HG02678 (cell line): ENCODE results near the gene BYSL.

Source experiments
- ATAC-seq: cut with Tn5 transposase; IDR thresholded peaks from one replicate; pipeline ENCODE4 v1.9.1; 2021; ENCODE audit warnings: mild to moderate bottlenecking, moderate library complexity; ENCODE audit not compliant: unreplicated experiment

The BYSL gene

DNA sequence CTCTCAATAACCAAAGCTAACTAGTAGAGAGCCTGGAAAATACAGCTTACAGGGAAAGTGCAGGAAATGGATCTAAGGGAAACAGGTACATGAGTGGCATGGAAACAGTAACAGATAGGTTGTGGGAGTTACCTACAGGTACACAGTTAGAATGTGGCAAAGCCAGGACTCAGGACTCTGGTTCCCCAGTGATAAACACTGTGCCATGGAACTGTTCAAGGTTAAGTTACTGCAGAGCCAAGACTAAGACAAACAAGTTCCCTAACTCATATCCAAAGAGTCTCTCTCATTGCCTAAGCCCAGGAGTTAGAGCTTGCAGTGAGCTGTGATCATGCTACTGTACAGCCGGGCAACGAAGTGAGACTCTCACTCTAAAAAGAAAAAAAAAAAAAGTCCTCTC is 7.0 kb upstream of the BYSL start:
- no peak for ATAC-seq

DNA sequence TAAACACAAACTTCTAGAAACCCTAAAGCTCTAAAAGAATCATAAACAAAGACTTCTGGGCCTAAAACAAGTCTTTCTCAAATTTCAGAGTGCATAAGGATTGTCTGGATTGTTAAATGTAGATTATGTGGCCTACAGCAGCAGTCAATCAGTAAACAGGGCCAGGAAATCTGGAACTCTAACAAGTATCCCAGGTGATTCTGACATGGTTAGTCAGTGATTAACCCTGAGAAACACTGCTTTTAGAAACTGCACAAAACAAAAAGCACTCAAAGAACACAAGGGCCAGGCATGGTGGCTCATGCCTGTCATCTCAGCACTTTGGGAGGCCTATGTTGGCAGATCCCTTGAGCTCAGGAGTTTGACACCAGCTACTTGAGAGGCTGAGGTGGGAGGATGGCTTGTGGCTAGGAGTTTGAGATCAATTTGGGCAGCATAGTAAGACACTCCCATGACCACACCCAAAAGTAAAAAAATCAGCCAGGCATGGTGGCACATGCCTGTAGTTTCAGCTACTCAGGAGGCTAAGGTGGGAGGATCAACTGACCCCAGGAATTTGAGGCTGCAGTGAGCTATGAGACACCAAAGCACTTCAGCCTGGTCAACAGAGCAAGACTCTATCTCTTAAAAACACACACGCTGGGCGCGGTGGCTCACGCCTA is 6.3 kb upstream of the BYSL start:
- ATAC-seq, result no peak

DNA sequence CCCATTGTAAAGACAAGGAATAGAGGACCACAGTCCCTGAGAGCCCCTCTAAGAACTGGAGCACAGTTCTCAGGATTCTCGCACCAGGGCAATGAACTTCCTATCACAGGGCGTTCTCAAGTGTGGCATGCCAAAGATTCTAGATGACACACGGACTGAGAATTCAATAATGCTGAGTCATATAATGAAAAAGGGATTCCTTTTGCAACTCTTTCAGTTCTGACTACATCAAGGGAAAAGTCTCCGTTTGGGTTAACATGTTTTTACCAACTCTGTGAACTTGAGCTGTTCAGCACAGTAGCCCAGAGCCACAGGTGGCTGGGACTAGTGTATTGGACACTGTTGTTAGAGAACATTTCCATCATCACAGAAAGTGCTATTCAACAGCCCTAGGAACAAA is 3.8 kb upstream of the BYSL start:
- ATAC-seq, result no peak

DNA sequence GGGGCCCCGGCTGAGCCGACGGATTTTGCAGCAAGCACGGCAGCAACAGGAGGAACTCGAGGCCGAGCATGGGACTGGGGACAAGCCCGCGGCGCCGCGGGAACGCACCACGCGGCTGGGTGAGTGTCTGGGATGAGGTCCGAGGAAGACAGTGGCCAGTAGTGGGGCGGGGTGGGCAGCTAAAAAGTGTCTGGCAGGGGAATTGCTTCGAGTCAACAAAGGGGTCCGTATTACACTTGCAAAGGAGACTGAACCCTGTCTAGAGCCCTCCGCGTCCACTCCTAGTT is 356 bp downstream of the BYSL start:
- peak; percentile 18 for ATAC-seq

DNA sequence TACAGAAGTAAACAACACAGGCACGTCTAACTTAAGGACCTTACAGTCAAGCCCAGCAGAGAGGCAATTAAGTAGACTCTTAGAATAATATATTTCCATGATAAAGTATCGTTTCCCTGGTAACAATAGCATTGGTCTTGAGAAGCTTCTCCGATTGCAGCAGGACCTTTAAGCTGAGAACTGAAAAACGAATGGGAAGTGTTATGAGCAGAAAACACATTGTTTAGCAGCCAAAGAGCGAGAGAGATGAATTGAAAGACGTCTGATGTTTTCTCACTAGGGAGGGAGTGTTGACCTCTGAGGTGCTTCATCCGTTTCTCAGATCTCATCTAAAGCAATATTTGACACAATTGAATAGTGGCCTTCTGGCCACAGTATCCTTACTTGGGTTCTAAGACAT is 855 bp downstream of the BYSL start:
- ATAC-seq, result no peak

DNA sequence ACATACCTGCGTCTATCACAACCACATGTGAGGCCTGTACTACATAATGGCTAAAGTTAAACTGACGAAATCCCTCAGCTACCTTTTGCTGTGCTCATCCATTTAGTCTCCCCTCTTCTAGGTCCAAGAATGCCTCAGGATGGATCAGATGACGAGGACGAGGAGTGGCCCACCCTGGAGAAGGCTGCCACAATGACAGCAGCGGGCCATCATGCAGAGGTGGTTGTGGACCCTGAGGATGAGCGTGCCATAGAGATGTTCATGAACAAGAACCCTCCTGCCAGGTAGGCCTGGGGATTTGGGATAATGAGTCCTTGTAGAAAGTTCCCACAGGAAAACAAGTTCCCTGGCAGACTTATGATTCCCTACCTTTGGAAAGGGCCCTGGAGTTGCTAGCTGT is 6.0 kb downstream of the BYSL start:
- ATAC-seq, result no peak

DNA sequence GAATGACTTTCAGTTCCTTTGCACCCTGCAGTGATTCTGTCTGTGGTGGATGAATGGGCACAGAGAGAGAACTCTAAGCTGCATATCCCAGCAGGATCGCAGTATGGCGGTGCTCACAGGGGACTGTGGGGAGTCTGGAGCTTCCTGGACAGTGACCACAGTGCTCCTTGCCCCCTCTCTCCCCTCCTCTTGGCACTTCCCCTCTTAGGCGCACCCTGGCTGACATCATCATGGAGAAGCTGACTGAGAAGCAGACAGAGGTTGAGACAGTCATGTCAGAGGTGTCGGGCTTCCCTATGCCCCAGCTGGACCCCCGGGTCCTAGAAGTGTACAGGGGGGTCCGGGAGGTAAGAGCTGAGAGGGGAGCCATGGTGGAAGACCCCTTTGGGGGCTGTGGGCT is 8.6 kb downstream of the BYSL start:
- ATAC-seq, result no peak

DNA sequence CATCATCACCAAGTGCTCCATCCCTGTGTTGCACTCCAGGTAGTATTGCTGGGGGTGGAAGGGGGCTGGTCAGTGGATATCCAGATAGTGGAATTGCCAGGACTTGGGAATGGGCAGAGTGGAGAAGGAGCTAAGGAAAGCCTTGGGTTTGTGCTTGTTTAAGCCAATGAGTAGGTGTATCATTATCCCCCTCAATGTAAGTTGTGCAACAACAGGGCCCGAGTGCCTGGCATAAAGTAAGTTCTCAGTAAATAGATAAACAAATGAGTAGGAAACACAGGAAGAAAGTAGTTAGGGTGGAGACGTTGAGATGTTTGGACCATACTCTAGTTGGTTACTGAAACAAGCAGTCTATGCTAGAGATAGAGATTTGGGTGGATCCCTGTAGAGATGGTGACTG is 10.5 kb downstream of the BYSL start:
- ATAC-seq, result no peak

DNA sequence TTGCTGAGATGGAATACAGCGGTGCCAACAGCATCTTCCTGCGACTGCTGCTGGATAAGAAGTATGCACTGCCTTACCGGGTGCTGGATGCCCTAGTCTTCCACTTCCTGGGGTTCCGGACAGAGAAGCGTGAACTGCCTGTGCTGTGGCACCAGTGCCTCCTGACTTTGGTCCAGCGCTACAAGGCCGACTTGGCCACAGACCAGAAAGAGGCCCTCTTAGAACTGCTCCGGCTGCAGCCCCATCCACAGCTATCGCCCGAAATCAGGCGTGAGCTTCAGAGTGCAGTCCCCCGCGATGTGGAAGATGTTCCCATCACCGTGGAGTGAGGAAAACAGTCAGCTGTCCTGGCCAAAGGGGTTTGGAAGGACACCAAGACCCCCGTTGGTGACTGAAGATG is 11.1 kb downstream of the BYSL start:
- no peak for ATAC-seq

DNA sequence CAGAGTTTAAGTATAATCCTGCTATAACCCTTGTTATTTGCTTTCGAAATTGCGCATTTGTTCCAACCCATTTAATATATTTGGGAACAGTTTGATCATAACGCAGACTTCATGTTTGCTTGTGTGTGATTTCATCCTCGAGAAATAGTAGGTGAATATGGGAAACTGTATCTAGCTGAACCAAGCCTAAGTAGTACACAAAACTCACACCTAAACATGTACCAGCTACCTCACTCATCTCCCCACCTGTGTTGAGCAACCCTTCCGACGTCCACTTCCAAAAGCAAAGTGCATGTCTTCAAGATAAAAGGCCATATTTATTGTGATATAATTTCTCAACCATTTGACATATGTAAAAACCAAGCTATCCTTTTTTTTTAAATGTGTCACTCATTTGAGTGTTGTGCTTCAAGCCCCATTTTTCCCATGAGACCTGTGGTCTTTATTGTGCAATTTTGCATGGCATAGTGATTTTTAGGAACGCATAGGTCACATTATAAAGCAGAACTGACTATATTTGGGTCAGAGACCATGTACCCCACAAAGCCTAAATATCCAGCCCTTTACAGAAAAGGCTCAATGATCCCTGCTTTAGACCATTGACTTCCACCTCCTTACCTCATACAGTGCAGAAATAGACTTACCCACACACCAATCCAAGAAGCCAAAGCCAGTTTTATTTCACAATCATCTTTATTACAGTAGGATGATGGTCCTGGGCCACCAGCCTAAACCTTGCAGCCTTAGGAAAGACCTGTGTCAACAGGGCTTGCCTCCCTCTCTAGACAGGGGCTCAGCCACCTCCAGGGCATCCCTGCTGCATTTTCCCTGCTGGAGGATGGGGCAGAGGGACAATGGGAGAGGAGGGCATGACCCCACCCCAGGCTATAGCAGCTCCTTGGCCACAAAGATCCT is 13.2 kb downstream of the BYSL start:
- no peak for ATAC-seq

DNA sequence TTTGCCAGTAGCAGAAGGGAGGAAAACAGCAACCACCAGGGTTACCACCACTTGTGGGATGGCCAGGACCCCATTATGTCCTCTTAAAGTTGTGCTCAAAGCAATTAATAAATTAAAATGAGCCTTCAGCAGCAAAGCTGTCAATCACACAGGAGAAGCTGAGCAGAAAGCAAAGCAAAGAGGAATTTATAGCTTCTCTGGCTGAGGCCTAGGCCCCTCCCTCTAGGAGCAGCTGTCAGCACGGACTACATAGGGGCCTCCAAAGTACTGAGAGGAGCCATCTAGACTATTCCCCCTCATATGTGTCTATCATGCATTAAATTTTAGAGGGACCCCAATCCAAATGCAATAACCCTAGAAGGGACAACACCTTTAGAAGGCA is 13.9 kb downstream of the BYSL start:
- ATAC-seq, result no peak

DNA sequence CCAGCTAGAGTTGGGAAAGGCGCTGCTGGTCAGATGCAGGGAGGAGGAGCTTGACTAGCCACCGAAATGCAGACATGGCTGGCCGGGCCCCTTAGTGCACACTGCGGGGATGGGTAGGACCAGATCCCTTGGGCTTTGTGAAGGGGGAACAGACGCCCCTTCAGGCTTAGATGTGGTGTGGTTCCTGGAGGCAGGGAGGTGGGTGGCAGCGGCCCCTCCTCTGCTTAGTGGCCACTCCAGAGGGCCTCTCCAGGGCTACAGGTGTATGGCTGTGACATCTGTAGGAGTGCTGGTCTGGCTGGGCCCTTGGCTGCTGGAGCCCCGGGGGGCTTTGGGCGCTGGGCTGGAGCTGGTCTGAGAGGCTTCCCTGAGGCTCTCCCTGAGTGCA is 14.4 kb downstream of the BYSL start:
- ATAC-seq, result no peak

DNA sequence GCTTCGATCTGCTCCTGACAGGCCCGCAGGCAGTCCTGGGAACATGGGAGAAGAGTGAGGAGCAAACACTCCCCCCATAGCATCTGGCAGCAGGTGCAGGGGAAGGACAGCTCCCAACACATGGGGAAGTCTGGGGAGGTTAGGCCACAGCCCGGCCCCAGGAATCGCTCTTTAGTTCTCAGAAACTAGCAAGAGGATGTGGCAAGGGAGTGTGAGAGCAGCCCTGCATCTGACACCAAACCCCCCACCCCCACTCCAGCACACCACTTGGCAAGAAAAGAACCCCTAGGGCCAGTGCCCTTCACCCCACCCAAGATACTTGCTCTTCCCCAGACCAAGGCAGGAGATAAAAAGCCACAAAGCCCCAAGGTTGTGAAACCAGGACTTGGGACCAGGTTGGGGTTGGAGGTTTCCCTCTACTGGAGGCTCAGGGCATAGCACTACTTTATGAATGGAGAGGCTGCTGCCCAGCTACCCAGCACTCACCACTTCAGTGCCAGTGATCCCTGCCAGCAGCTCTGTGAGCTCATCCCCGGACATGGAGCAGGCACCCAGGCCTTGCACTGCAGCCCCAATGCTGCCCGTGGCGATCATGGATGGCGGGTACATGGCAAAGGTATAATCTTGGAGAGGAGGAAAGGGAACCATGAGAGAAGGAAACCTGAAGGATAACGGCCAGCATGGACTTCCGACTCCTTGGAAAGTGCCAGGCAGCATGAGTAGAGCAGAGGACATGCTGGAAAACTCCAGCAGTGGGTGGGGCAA is 15.0 kb downstream of the BYSL start:
- ATAC-seq, result no peak

DNA sequence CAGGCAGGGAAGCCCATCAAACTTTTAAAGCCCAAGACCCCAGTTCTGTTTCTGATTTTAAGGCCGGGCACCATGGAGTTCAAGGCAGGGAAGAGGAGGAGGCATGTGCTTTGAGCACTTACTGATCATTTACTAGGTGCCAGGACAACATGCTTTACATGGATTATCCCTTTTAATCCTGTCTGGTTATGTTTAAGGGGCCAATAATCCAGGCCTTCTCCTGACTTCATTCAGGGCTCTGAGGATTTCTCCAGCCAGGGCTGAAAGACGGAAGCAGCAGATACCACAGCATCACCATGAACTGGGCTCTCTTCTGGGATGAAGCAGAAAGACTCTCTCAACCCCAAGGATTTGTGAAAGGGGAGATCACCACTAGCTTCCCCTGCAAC is 16.2 kb downstream of the BYSL start:
- no peak for ATAC-seq

DNA sequence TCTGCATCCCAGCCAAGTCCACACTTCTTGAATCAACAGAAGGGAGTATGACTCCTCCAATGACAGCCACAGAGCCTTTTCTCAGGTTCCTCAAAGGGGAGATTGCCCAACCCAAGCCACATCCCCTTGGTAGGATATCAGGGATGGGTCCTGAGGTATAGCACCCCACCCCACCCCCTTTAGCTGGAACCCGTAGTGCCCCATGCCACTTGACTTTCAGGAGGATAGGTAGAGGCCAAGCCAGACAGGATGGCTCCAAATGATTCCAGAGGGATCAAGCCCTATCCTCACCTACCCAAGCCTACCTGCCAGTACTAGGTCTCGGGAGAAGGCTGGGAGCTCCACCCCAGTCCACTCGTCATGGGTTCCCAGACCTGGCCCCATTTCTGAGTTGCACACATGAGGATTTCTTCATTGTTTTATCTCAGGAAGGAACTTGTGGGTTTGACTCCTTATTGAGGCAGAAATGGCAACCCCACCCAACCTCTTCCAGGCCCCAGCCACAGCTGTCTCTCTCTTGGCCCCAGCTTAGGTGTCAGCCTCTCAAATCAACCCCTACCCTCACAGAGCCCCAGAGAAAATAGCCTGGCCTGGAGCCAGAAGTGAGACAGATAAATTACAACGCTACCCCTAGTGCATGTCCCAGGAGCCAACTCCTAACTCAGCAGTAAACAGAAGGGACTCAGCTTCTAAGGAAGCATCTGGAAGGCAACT is 16.7 kb downstream of the BYSL start:
- no peak for ATAC-seq

DNA sequence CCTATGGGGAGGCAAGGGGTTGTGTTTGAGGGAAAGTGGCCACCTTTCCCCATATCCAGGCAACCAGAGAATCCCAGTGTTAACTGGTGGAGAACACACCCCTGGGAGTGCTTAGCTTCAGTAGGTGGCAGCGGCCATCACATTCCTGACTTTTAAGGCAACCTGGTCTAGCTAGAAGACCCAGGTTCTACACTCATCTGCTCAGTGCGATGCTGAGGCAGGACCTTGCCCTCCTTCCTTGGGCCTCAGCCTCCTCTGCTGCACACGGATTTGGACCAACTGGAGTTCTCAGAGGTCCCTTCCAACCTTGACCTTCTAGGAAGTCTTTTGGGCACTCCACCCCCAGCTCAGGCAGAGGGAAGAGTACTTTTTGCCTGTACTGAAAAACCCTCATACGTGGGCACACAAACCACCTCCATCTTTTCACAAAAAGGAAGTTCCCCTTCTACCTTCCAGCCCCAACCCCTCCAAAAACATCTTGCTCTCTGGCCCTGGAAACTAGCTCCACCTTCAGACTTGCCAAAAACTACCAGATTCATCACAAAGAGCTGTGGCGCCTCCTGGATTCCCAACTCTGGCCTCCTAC is 17.4 kb downstream of the BYSL start:
- no peak for ATAC-seq

DNA sequence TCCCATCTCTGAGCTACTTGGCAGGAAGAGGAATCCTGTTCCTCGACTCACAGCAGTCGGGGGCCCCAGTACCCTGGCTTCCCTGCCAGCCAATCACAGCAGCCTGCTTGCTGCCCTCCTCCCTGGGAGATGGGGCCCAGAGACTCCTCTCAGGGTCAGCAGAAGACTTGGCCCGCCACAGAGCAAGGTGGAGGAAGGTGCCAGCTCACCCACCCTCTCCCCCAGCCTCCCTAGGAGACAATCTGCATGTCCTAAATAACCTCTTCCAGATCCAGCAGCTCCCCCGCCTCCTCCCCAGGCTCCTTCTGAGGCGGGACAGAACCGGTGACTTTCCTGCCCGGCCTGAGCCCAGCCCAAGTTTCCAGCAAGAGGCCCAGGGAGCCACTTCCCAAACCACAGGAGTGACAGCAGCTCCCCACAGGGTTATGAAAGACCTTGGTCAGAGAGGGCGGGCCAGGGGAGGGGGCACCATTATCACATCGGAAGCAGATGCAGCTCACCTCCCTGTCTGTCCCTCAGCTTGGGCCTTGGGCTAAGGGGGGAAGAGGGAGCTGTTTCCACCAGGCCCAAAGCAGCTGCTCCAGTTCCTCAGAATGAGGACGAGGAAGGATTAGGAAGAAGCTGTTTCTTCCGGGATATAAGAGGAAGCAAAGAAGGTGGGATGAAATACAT is 18.0 kb downstream of the BYSL start:
- ATAC-seq, result no peak

DNA sequence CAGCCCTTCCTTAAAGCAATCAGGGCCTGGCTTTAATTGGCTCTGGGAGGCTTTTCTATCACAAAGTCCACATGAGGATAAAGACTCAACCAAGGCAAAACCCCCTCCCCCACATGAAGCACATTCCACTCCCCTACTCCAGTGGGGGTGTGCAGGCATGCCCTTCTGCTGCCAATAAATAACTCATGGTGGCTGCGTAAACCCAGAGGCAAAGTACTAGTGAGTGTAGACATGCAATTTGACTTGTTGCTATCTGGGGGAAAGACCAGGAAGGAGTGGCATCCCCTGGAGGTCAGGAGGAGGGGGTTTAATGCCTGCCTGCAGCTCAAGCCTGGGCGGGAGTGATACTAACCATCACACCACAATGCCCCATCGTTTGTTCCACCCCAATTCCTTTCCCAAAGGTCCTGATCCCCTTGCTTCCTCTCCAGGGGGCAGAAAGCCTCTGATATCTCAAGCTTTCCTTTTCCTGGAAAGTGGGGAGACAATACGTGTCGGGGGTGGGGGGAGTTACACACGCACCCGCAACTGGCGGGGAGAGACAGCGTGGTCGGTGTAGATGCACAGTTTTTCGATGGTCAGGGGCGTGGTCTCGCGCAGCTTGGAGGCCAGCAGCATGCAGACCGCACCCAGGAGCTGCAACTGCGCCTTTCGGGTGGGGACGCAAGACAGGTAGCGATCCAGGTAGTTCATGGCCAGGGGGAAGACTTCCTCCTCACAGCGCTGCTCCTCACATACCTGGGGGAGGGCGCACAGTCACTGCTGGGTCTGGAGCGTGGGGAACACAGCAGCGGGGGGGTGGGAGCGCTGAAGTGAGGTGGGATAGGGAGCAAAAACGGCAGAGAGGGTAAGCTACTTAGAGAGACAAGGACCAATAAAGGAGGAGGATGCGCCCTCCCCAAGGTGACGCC is 18.8 kb downstream of the BYSL start:
- ATAC-seq, result no peak

DNA sequence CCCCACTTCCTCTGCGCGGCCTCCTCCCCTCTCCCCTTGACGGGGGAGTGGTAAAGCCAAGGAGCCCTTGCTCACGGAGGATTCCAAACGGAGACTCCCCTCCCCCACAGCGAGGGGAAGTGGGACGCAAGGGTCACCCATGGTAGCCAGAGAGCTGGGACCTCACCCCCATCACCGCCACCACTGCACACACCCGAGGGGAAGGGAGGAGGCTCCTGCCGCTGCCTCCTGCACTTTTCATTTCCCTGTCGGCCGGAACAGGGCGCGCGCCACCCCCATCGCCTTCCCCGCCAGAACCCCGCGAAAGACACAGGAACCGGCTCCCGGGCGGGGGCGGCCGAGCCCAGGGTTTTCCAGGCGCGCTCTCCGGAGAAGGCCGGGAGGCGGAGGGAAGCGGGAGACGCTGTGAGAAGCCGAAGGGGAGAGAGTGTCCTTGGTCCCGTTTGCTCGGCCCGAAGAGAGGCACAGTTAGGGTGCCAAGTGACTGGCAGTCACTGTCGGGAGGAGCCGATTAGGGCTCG is 19.5 kb downstream of the BYSL start:
- peak; percentile 17 for ATAC-seq
